HEK293T (cell line): ENCODE data around the gene TMEM38A.

ENCODE experiments used
- ELF4 ChIP-seq: fragments of 450-650 bp; IDR thresholded peaks from 2 replicates; pipeline ENCODE4 v1.6.1; 2017; ENCODE audit warnings: antibody characterized with exemption
- FOXA1 ChIP-seq: fragments of 450-650 bp; IDR thresholded peaks from 2 replicates; pipeline ENCODE4 v1.6.1; 2016; ENCODE audit warnings: mild to moderate bottlenecking
- FOXK2 ChIP-seq: fragments of 450-650 bp; IDR thresholded peaks from 2 replicates; pipeline ENCODE4 v1.6.1; 2016; ENCODE audit warnings: mild to moderate bottlenecking
- FOXM1 ChIP-seq: fragments of 450-650 bp; IDR thresholded peaks from 2 replicates; pipeline ENCODE4 v1.6.1; 2017; ENCODE audit warnings: mild to moderate bottlenecking, borderline replicate concordance
- L3MBTL2 ChIP-seq: fragments of 450-650 bp; conservative IDR thresholded peaks from 2 replicates; pipeline ENCODE4 v1.6.1; 2016; ENCODE audit warnings: mild to moderate bottlenecking
- SUZ12 ChIP-seq: fragments of 450-650 bp; IDR thresholded peaks from 2 replicates; pipeline ENCODE4 v1.6.1; 2016; ENCODE audit warnings: mild to moderate bottlenecking

GRCh38 chr19:16736709-16737108 lies 75.8 kb downstream of the TMEM38A start:
- TF ChIP-seq ELF4 = no peak
- no peak for TF ChIP-seq SUZ12
- TF ChIP-seq FOXA1 = no peak
- TF ChIP-seq FOXK2 = no peak
- TF ChIP-seq L3MBTL2 = no peak
- no peak for TF ChIP-seq FOXM1
